Stimulated activated CD4-positive, alpha-beta T cell treated with anti-CD3 and anti-CD28 coated beads, Interleukin-12 subunit alpha, Interleukin-12 subunit beta, amount 100 ng/mL, for 48 hours (primary cell): Measurements from ENCODE around the gene HYDIN.

Experiments used
- DNase-seq, 3 donors: peaks; one replicate each; pipeline ENCODE4 v3.0.0-alpha.2; 2020; ENCODE audit warnings: low read depth in 2 of 3, low spot score in 1 of 3

The HYDIN gene

GRCh38 chr16:71230122-71230845 is at the start of gene HYDIN:
TSS of gene HYDIN (minus strand) at chr16:71230722. CDS start at chr16:71186895, 43,827 bp downstream.
- DNase-seq: peak; percentile 1 to 8 (median 3)

GRCh38 chr16:71276589-71277334 is 46.2 kb upstream of the HYDIN start:
- DNase-seq: no peak

DNA sequence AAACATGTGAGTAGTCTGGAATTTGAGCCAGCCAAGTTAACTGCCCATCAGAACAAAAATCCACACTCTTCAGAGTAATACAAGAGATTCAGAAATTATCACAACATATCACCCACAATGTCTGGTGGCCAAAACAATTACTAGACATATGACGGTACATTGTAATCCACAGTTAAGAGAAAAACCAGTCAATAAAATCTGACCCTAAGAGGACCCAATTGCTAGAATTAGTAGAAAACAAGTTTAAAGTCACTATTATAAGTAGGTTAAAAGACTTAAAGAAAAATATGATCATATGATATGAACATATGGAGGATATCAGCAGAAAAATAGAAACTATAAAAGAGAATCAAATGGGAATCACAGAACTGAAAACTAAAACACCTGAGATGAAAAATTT is 42.9 kb upstream of the HYDIN start:
- no peak for DNase-seq

GRCh38 chr16:71264299-71264698 is 33.8 kb upstream of the HYDIN start:
- DNase-seq: no peak

DNA sequence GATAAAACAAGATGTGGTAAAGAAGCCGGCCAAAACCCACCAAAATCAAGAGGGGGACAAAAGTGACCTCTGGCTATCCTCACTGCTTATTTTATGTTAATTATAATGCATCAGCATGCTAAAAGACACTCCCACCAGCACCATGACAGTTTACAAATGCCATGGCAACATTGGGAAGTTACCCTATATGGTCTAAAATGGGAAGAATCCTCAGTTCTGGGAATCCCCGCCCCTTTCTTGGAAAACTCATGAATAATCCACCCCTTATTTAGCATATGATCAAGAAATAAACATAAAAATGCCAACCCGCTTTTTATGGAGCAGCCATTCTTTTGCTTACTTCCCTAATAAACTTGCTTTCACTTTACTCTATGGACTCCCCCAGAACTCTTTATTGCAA is 33.1 kb upstream of the HYDIN start:
- no peak for DNase-seq

DNA sequence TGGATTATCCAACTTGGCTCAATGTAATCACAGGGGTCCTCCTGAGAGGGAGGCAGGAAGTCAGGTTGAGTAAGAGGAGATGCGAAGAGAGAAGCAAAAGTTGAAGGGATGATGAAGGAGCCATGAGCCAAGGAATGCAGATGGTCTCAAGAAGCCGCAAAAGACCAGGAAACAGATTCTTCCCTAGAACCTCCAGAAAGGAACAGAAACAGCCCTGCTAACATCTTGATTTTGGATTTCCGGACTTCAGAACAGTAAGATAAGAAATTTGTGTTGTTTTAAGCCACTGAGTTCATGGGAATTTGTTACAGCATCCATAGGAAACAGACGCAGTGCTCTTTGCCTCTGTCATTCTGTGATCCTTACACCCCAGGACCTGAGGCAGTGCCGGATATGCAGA is 31.9 kb upstream of the HYDIN start:
- no peak for DNase-seq

DNA sequence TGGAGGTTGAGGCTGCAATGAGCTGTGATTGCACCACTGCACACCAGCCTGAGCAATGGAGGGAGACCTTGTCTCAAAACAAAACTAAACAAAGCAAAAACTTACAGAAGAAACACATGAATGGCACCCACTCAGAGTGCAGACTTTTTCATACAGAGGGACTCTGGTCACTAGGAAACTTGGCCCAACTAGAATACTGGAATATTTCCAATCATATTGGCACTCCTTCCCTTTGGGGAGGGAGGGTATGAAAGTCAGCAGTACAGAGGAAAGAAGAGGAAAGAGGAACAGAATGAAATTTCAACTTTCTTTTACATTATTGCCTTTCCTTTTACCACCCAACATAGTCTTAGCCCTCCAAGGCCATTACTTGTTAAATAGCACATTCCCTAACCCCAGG is 30.5 kb upstream of the HYDIN start:
- DNase-seq: no peak

- no peak for DNase-seq
Measured at GRCh38 chr16:71259086-71259485, 28.6 kb upstream of the HYDIN start.

- no peak for DNase-seq
Measured at GRCh38 chr16:71258372-71258771, 27.9 kb upstream of the HYDIN start.

- DNase-seq: no peak
Measured at GRCh38 chr16:71257768-71258167, 27.2 kb upstream of the HYDIN start.

DNA sequence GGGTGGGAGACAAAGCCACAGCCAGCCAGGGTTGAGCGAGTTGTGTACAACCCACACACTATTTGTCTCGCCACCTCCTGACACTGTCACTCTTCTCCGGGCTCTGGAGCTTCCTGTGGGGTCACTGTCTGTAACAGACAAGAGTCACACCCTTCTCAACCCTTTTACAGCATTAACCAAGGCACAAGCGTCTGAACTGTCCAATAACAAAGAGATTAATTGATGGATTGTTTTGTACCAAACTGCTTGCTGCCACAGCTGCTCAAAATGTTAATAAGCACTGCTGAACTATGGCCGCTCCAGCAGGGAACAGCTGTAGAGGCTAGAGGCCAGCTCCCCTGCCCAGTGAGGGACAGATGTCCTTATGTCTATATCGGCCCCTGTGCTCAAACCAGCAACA is 25.2 kb upstream of the HYDIN start:
- no peak for DNase-seq

GRCh38 chr16:71254832-71255525 is 24.5 kb upstream of the HYDIN start:
- DNase-seq: no peak

- DNase-seq: no peak
Measured at GRCh38 chr16:71250461-71251235, 20.1 kb upstream of the HYDIN start.

GRCh38 chr16:71249399-71249798 is 18.9 kb upstream of the HYDIN start:
- no peak for DNase-seq

- no peak for DNase-seq
Measured at GRCh38 chr16:71247478-71247877, 17.0 kb upstream of the HYDIN start.

GRCh38 chr16:71246309-71246708 is 15.8 kb upstream of the HYDIN start:
- DNase-seq: no peak

GRCh38 chr16:71244521-71244920 is 14.0 kb upstream of the HYDIN start:
- DNase-seq: no peak

GRCh38 chr16:71242601-71243000 is 12.1 kb upstream of the HYDIN start:
- no peak for DNase-seq

DNA sequence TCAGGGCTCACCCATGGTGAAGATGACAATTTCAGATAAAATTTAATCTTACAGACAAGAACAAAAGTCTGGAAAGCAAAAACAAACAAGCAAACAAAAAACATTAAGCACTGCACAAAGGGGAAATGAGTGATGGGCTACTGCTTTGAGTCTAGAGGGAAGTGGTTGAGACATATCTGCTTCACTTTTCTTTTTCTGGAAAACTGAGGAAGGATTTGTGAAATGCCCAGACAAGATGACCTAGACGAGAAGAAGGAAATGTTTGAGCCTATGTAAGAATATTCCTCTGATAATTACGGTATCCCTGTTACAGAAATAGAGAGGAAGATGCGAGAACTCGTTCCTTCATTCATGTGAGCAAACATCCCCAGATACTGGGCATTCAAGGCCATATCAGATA is 11.5 kb upstream of the HYDIN start:
- no peak for DNase-seq

GRCh38 chr16:71229344-71229743 is 1.2 kb downstream of the HYDIN start:
- DNase-seq: no peak
